Measurements from ENCODE around the gene USP10.

GRCh38 chr16:84769416-84769815 is 69.6 kb downstream of the USP10 start:
- no peak for TF ChIP-seq CTCF (IDR thresholded peaks at IDR 0.05)
- TF ChIP-seq POLR2A (IDR thresholded peaks at IDR 0.05), result no peak
